Suprapubic skin (tissue), 4 donors: Measurements from ENCODE around the gene TFF1. TPM values are rescaled to one million over a fixed set of nuclear protein-coding genes. Genes with fewer than 3 reads are reported as not detected.

ENCODE experiments used
- DNase-seq, 2 donors: peaks; one replicate each; pipeline ENCODE4 v3.0.0-alpha.2; 2019; ENCODE audit warnings: low spot score in 2 of 2
- H3K27ac ChIP-seq: fragments of 200-600 bp; sonication (generic); one replicate; pipeline ENCODE4 v1.5.1; 2019
- H3K27me3 ChIP-seq: fragments of 200-600 bp; sonication (generic); one replicate; pipeline ENCODE4 v1.5.1; 2019
- H3K36me3 ChIP-seq: fragments of 200-600 bp; sonication (generic); one replicate; pipeline ENCODE4 v1.5.1; 2019
- H3K4me1 ChIP-seq: fragments of 200-600 bp; sonication (generic); one replicate; pipeline ENCODE4 v1.5.1; 2019
- H3K4me3 ChIP-seq: fragments of 200-600 bp; sonication (generic); one replicate; pipeline ENCODE4 v1.5.1; 2019; ENCODE audit warnings: mild to moderate bottlenecking
- H3K9me3 ChIP-seq: fragments of 200-600 bp; sonication (generic); one replicate; pipeline ENCODE4 v1.5.1; 2019
- EP300 ChIP-seq: sonication (generic); formaldehyde crosslinking; IDR thresholded peaks from one replicate; pipeline ENCODE4 v1.6.1; 2017; ENCODE audit warnings: antibody characterized with exemption
- POLR2A ChIP-seq, 2 donors: fragments of 450-650 bp; IDR thresholded peaks; one replicate each; pipeline ENCODE4 v1.6.1; 2017; ENCODE audit warnings: antibody characterized with exemption in 2 of 2, mild to moderate bottlenecking in 2 of 2, moderate library complexity in 2 of 2
- POLR2AphosphoS5 ChIP-seq, 3 donors: sonication (generic); formaldehyde crosslinking; IDR thresholded peaks; one replicate each; pipeline ENCODE4 v1.6.1; 2017; ENCODE audit warnings: antibody characterized with exemption in 3 of 3
- WGBS: methylation state at CpG from one replicate; pipeline ENCODE4 v1.1.5; 2018; 5-methylcytosine and 5-hydroxymethylcytosine counted together
- total RNA-seq, 4 donors: library from RNA; depleted of rRNA; stranded (reverse); fragments of >200 nt; gene quantifications; one replicate each; pipeline ENCODE4 v1.1.0, GENCODE V29; 2016
- TF ChIP-seq, protein P1 (sequence below), 2 donors: fragments of 200-600 bp in 1 of 2; fragments of 450-650 bp in 1 of 2; sonication (generic) in 1 of 2; IDR thresholded peaks; one replicate each; pipeline ENCODE4 v1.5.1; 2016 to 2019; ENCODE audit warnings: antibody characterized with exemption in 2 of 2, mild to moderate bottlenecking in 1 of 2, moderate library complexity in 1 of 2

Gene TFF1
- total RNA-seq, 4 donors from 2014 or later, result not detected

DNA sequence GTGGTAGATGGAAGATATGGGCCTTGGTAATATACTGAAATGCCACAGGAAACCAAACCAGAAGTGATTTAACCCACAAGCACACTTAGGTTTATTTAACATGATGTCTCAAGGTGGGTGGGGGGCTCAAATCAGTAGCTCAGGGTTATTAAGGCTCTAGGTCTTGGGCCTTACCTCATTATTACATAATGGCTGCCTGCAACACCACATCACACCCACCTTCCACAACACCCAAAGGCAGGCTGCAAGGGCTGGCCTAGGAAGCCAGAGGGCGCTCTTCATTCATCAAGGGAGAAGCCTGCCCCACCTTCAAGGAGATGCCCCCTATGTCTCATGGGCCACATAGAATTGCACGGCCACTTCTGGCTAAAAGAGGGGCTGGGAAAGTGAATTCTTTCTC, 6.0 kb downstream of the TFF1 start:
- TF ChIP-seq, protein P1, sequence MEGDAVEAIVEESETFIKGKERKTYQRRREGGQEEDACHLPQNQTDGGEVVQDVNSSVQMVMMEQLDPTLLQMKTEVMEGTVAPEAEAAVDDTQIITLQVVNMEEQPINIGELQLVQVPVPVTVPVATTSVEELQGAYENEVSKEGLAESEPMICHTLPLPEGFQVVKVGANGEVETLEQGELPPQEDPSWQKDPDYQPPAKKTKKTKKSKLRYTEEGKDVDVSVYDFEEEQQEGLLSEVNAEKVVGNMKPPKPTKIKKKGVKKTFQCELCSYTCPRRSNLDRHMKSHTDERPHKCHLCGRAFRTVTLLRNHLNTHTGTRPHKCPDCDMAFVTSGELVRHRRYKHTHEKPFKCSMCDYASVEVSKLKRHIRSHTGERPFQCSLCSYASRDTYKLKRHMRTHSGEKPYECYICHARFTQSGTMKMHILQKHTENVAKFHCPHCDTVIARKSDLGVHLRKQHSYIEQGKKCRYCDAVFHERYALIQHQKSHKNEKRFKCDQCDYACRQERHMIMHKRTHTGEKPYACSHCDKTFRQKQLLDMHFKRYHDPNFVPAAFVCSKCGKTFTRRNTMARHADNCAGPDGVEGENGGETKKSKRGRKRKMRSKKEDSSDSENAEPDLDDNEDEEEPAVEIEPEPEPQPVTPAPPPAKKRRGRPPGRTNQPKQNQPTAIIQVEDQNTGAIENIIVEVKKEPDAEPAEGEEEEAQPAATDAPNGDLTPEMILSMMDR (IDR thresholded peaks at IDR 0.05), result no peak
- no peak for TF ChIP-seq POLR2AphosphoS5 (IDR thresholded peaks at IDR 0.05)
- no peak for TF ChIP-seq POLR2A (IDR thresholded peaks at IDR 0.05)
- TF ChIP-seq EP300, result no peak
- no peaks in the 10 kb centered on the region for H3K36me3 ChIP-seq
- H3K9me3 ChIP-seq, result no peaks in the 10 kb centered on the region
- H3K4me1 ChIP-seq, result no peaks in the 10 kb centered on the region
- H3K27me3 ChIP-seq, result peaks cover 29% of the 10 kb centered on the region
- DNase-seq, result no peak
- no peak overlapping the region for H3K4me3 ChIP-seq
- 68% methylated on average over 2 of the region's 2 CpGs for WGBS
- no peak overlapping the region for H3K27ac ChIP-seq

DNA sequence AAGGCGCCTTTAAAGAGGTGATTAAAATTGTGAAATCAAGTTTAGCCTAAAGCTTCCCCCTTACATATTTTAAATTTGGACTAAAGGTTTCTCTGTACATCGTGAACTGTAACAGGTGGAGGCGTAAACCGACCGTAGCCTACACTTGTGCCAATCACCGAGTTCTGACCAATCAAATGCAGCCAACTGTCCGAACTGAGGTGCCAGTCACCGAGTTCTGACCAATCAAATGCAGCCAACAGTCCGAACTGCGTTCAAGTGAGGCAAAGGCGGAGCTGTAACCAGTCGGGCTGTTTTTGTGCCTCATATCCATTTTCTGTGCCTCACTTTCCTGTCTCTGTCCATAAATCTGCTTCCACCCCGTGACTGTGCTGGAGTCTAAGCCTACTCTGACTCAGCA, 7.4 kb downstream of the TFF1 start:
- TF ChIP-seq, protein P1 (IDR thresholded peaks at IDR 0.05), result no peak
- TF ChIP-seq POLR2AphosphoS5 (IDR thresholded peaks at IDR 0.05), result no peak
- Histone ChIP-seq H3K27ac (no peak overlapping the region), H3K4me1 (no peaks in the 10 kb centered on the region), H3K9me3 (no peaks in the 10 kb centered on the region), H3K4me3 (no peak overlapping the region), H3K27me3 (peaks cover 15% of the 10 kb centered on the region), H3K36me3 (no peaks in the 10 kb centered on the region)
- 88% methylated on average over 13 of the region's 13 CpGs for WGBS
- no peak for DNase-seq

DNA sequence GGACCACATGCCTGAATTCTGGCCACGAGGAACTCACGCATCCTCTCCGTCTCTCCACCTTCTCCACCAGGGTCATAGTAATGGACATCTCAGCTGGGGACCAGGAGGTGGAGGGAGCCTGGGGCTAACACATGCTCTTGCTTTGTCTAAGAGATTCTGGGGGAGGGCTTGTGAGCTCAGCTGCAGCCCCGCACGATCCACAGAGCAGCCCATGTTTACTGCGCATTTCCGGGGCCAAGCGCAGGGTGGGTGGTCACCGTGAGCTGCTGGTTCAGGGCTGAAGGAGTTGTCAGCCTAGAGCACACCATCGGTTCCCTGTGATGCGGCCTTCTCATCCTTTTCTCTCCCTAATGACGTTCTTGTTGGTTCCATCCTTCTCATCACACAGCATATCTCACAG, 8.1 kb downstream of the TFF1 start:
- Histone ChIP-seq H3K4me3 (no peak overlapping the region), H3K4me1 (no peaks in the 10 kb centered on the region), H3K36me3 (no peaks in the 10 kb centered on the region), H3K27me3 (peaks cover 14% of the 10 kb centered on the region), H3K27ac (no peak overlapping the region), H3K9me3 (no peaks in the 10 kb centered on the region)
- TF ChIP-seq POLR2A (IDR thresholded peaks at IDR 0.05) (no peak), POLR2AphosphoS5 (IDR thresholded peaks at IDR 0.05) (no peak), EP300 (no peak)
- TF ChIP-seq, protein P1 (IDR thresholded peaks at IDR 0.05), result no peak
- no peak for DNase-seq
- 91% methylated on average over 12 of the region's 12 CpGs for WGBS

DNA sequence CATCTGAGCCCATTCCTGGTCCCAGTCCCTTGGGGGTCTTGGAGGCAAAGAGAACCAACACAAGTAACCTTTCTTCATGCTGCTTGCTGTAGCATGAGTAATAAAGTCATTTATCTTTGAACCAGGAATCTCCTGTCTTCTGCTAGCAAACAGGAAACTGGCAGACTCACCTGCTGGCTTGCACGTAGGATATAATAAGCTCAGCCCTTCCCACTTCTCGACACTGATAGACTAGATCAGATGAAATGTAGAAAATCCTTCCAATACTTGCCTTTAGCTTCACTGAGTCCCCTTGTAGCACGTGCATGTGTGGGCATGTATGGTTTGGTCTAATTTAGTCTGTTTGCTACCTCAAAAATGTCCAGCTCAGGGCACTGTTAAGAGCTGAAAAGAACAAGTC, 9.0 kb downstream of the TFF1 start:
- Histone ChIP-seq H3K27me3 (peaks cover 14% of the 10 kb centered on the region), H3K27ac (no peak overlapping the region), H3K36me3 (no peaks in the 10 kb centered on the region), H3K9me3 (no peaks in the 10 kb centered on the region), H3K4me3 (no peak overlapping the region), H3K4me1 (no peaks in the 10 kb centered on the region)
- 38% methylated on average over 3 of the region's 3 CpGs for WGBS
- TF ChIP-seq POLR2AphosphoS5 (IDR thresholded peaks at IDR 0.05) (no peak), POLR2A (IDR thresholded peaks at IDR 0.05) (no peak), EP300 (no peak)
- TF ChIP-seq, protein P1 (IDR thresholded peaks at IDR 0.05), result no peak
- no peak for DNase-seq

DNA sequence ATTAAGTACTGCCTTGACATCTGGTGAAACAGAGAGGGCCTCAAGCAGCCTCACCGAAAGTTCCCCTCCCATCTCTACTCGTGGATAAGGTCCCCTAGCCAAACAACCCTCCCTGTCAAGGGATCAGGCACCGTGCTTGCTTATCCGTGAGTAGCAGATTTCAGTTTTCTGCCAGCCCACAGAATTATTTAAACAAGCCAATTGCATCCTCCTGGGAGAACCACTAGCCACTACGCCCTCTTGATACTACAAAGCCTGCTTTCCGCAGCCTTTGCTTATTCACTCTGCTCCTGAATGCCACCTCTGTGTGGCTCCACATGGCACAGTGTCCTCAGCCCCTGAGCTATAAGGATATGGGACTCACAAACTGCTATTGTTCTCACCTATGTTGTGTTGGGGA, 9.7 kb downstream of the TFF1 start:
- Histone ChIP-seq H3K36me3 (no peaks in the 10 kb centered on the region), H3K9me3 (no peaks in the 10 kb centered on the region), H3K4me3 (no peak overlapping the region), H3K27ac (no peak overlapping the region), H3K4me1 (no peaks in the 10 kb centered on the region), H3K27me3 (peaks cover 13% of the 10 kb centered on the region)
- WGBS, result 77% methylated on average over 6 of the region's 6 CpGs
- TF ChIP-seq, protein P1 (IDR thresholded peaks at IDR 0.05), result no peak
- no peak for TF ChIP-seq POLR2A (IDR thresholded peaks at IDR 0.05)
- no peak for TF ChIP-seq EP300
- TF ChIP-seq POLR2AphosphoS5 (IDR thresholded peaks at IDR 0.05), result no peak
- no peak for DNase-seq
